GM23248 (cell line): Measurements from ENCODE around the gene HRK.

Experiments used
- EZH2 ChIP-seq: fragments of 200-600 bp; sonication (generic); IDR thresholded peaks from 2 replicates; pipeline ENCODE4 v1.6.1; 2018; ENCODE audit warnings: antibody characterized with exemption, mild to moderate bottlenecking; ENCODE audit not compliant: insufficient read depth, poor library complexity, severe bottlenecking
- EZH2phosphoT487 ChIP-seq: fragments of 200-600 bp; sonication (generic); IDR thresholded peaks from 2 replicates; pipeline ENCODE4 v1.6.1; 2018; ENCODE audit warnings: antibody characterized with exemption, moderate library complexity, mild to moderate bottlenecking, low read depth; ENCODE audit not compliant: insufficient read depth

- TF ChIP-seq EZH2phosphoT487 (no peak), EZH2 (no peak)
These were observed 25.0 kb upstream of the HRK start for GRCh38 chr12:116906285-116906684.
